Activated T-cell treated with anti-CD3 and anti-CD28 coated beads, Interleukin-2, amount 50 U/mL, for 4 hours (primary cell): ENCODE measurements around the gene FUT8. TPM values are rescaled to one million over a fixed set of nuclear protein-coding genes. Genes with fewer than 3 reads are reported as not detected.
"Not testable (repeated sequence)": the region's sequence is repeated elsewhere in the genome, so short reads cannot be mapped to it uniquely, and the experiment has no call there.

Source experiments
- ATAC-seq, 2 donors: fragments of 200-7000 bp; cut with Tn5 transposase; one replicate each; pipeline ENCODE4 v1.10.0; 2021
- DNase-seq: peaks from one replicate; pipeline ENCODE4 v3.0.0-alpha.2; 2020
- H3K27me3 Mint-ChIP-seq: one replicate; pipeline ENCODE4 v1.8.0; 2021; ENCODE audit warnings: low read depth, mixed read lengths
- H3K36me3 Mint-ChIP-seq: one replicate; pipeline ENCODE4 v1.8.0; 2022; ENCODE audit warnings: mixed read lengths; ENCODE audit not compliant: insufficient read depth
- H3K4me1 Mint-ChIP-seq: one replicate; pipeline ENCODE4 v1.8.0; 2021; ENCODE audit warnings: low read depth, mixed read lengths
- H3K4me3 Mint-ChIP-seq: one replicate; pipeline ENCODE4 v1.8.0; 2021; ENCODE audit warnings: mild to moderate bottlenecking, moderate library complexity, mixed read lengths
- H3K9me3 Mint-ChIP-seq: one replicate; pipeline ENCODE4 v1.8.0; 2021; ENCODE audit warnings: mixed read lengths
- total RNA-seq, 3 donors: library from RNA; stranded (reverse); gene quantifications; one replicate each; pipeline ENCODE4 v1.2.1, GENCODE V29; 2021

FUT8 gene
- total RNA-seq, 3 donors from 2014 or later, result 29.2 to 38.4 (median 30.9) TPM

- ATAC-seq, result peak; percentile 60 to 95
- no peaks in the 10 kb centered on the region for H3K9me3 Mint-ChIP-seq
- DNase-seq, result peak; percentile 28
- no peaks in the 10 kb centered on the region for H3K27me3 Mint-ChIP-seq
- H3K4me3 Mint-ChIP-seq, result no peak overlapping the region
- H3K4me1 Mint-ChIP-seq, result peaks cover 33% of the 10 kb centered on the region
- peaks cover 28% of the 10 kb centered on the region for H3K36me3 Mint-ChIP-seq
Measured at GRCh38 chr14:65637780-65638179, 225.2 kb downstream of the FUT8 start.

- H3K4me3 Mint-ChIP-seq, result no peak overlapping the region
- DNase-seq (no peak), ATAC-seq (no peak)
- no peaks in the 10 kb centered on the region for H3K9me3 Mint-ChIP-seq
- peaks cover 28% of the 10 kb centered on the region for H3K36me3 Mint-ChIP-seq
- no peaks in the 10 kb centered on the region for H3K27me3 Mint-ChIP-seq
- peaks cover 33% of the 10 kb centered on the region for H3K4me1 Mint-ChIP-seq
Measured at GRCh38 chr14:65639216-65639615, 226.7 kb downstream of the FUT8 start.

GRCh38 chr14:65650826-65651225 is 238.3 kb downstream of the FUT8 start:
- no peak for ATAC-seq
- H3K4me3 Mint-ChIP-seq, result no peak overlapping the region
- H3K9me3 Mint-ChIP-seq, result no peaks in the 10 kb centered on the region

GRCh38 chr14:65656554-65656953 is 244.0 kb downstream of the FUT8 start:
- ATAC-seq, result no peak
- peaks cover 22% of the 10 kb centered on the region for H3K36me3 Mint-ChIP-seq
- DNase-seq, result no peak
- H3K4me3 Mint-ChIP-seq, result no peak overlapping the region
- no peaks in the 10 kb centered on the region for H3K9me3 Mint-ChIP-seq
- H3K4me1 Mint-ChIP-seq, result no peaks in the 10 kb centered on the region
- no peaks in the 10 kb centered on the region for H3K27me3 Mint-ChIP-seq

More at GRCh38 chr14:65650826-65651225, 238.3 kb downstream of the FUT8 start:
- Mint-ChIP-seq H3K27me3 (no peaks in the 10 kb centered on the region), H3K36me3 (peaks cover 30% of the 10 kb centered on the region), H3K4me1 (no peaks in the 10 kb centered on the region)
- no peak for DNase-seq

GRCh38 chr14:65658202-65658601 is 245.7 kb downstream of the FUT8 start:
- Mint-ChIP-seq H3K9me3 (no peaks in the 10 kb centered on the region), H3K4me3 (no peak overlapping the region), H3K36me3 (peaks cover 11% of the 10 kb centered on the region), H3K4me1 (no peaks in the 10 kb centered on the region), H3K27me3 (no peaks in the 10 kb centered on the region)
- no peak for DNase-seq
- no peak for ATAC-seq

GRCh38 chr14:65661865-65662264 is 249.3 kb downstream of the FUT8 start:
- Mint-ChIP-seq H3K36me3 (peaks cover 8% of the 10 kb centered on the region), H3K4me3 (no peak overlapping the region), H3K27me3 (no peaks in the 10 kb centered on the region), H3K4me1 (peaks cover 2% of the 10 kb centered on the region), H3K9me3 (no peaks in the 10 kb centered on the region)
- ATAC-seq, result no peak
- DNase-seq, result no peak

- H3K9me3 Mint-ChIP-seq, result no peaks in the 10 kb centered on the region
- H3K4me1 Mint-ChIP-seq, result peaks cover 2% of the 10 kb centered on the region
- ATAC-seq (no peak), DNase-seq (no peak)
- H3K36me3 Mint-ChIP-seq, result peaks cover 8% of the 10 kb centered on the region
- H3K27me3 Mint-ChIP-seq, result no peaks in the 10 kb centered on the region
- no peak overlapping the region for H3K4me3 Mint-ChIP-seq
Measured at GRCh38 chr14:65664436-65664835, 251.9 kb downstream of the FUT8 start.

- H3K36me3 Mint-ChIP-seq, result peaks cover 13% of the 10 kb centered on the region
- no peaks in the 10 kb centered on the region for H3K9me3 Mint-ChIP-seq
- DNase-seq (no peak), ATAC-seq (no peak)
- no peaks in the 10 kb centered on the region for H3K4me1 Mint-ChIP-seq
- H3K4me3 Mint-ChIP-seq, result no peak overlapping the region
- H3K27me3 Mint-ChIP-seq, result no peaks in the 10 kb centered on the region
Measured at GRCh38 chr14:65676361-65677014, 264.0 kb downstream of the FUT8 start.

- no peak overlapping the region for H3K4me3 Mint-ChIP-seq
- ATAC-seq (no peak), DNase-seq (no peak)
- H3K4me1 Mint-ChIP-seq, result no peaks in the 10 kb centered on the region
- H3K9me3 Mint-ChIP-seq, result peaks cover 8% of the 10 kb centered on the region
- peaks cover 18% of the 10 kb centered on the region for H3K36me3 Mint-ChIP-seq
- H3K27me3 Mint-ChIP-seq, result no peaks in the 10 kb centered on the region
Measured at GRCh38 chr14:65685572-65685971, 273.0 kb downstream of the FUT8 start.

GRCh38 chr14:65686761-65687160 is 274.2 kb downstream of the FUT8 start:
- Mint-ChIP-seq H3K9me3 (peaks cover 8% of the 10 kb centered on the region), H3K36me3 (peaks cover 16% of the 10 kb centered on the region), H3K27me3 (no peaks in the 10 kb centered on the region), H3K4me1 (no peaks in the 10 kb centered on the region), H3K4me3 (no peak overlapping the region)
- DNase-seq (no peak), ATAC-seq (no peak)

- Mint-ChIP-seq H3K36me3 (peaks cover 19% of the 10 kb centered on the region), H3K9me3 (peaks cover 8% of the 10 kb centered on the region), H3K27me3 (no peaks in the 10 kb centered on the region), H3K4me1 (no peaks in the 10 kb centered on the region), H3K4me3 (no peak overlapping the region)
- no peak for DNase-seq
- no peak for ATAC-seq
Measured at GRCh38 chr14:65689070-65689469, 276.5 kb downstream of the FUT8 start.

GRCh38 chr14:65692566-65692965 is 280.0 kb downstream of the FUT8 start:
- not testable (repeated sequence) for ATAC-seq

GRCh38 chr14:65696801-65697200 is 284.3 kb downstream of the FUT8 start:
- Mint-ChIP-seq H3K9me3 (no peaks in the 10 kb centered on the region), H3K4me1 (peaks cover 2% of the 10 kb centered on the region), H3K36me3 (peaks cover 12% of the 10 kb centered on the region), H3K4me3 (no peak overlapping the region), H3K27me3 (no peaks in the 10 kb centered on the region)
- ATAC-seq (no peak), DNase-seq (no peak)

More at GRCh38 chr14:65692566-65692965, 280.0 kb downstream of the FUT8 start:
- DNase-seq, H3K9me3 Mint-ChIP-seq, H3K4me3 Mint-ChIP-seq, H3K27me3 Mint-ChIP-seq, H3K4me1 Mint-ChIP-seq: not testable (repeated sequence)
- H3K36me3 Mint-ChIP-seq, result peaks cover 22% of the 10 kb centered on the region

GRCh38 chr14:65703521-65703920 is 291.0 kb downstream of the FUT8 start:
- ATAC-seq (no peak), DNase-seq (no peak)
- Mint-ChIP-seq H3K27me3 (no peaks in the 10 kb centered on the region), H3K9me3 (peaks cover 9% of the 10 kb centered on the region), H3K36me3 (peaks cover 24% of the 10 kb centered on the region), H3K4me3 (no peak overlapping the region), H3K4me1 (peaks cover 11% of the 10 kb centered on the region)

GRCh38 chr14:65703996-65704395 is 291.5 kb downstream of the FUT8 start:
- ATAC-seq (no peak), DNase-seq (no peak)
- peaks cover 13% of the 10 kb centered on the region for H3K4me1 Mint-ChIP-seq

More at GRCh38 chr14:65703996-65704395, 291.5 kb downstream of the FUT8 start:
- H3K9me3 Mint-ChIP-seq, result peaks cover 9% of the 10 kb centered on the region
- H3K4me3 Mint-ChIP-seq, result no peak overlapping the region
- H3K27me3 Mint-ChIP-seq, result no peaks in the 10 kb centered on the region
- peaks cover 24% of the 10 kb centered on the region for H3K36me3 Mint-ChIP-seq
